Sigmoid colon (tissue), 3 donors: ENCODE results near the gene RBM23.

ENCODE experiments used
- POLR2A ChIP-seq, 2 donors: fragments of 450-650 bp; IDR thresholded peaks; one replicate each; pipeline ENCODE4 v1.6.1; 2016; ENCODE audit warnings: antibody characterized with exemption in 2 of 2, mild to moderate bottlenecking in 2 of 2, moderate library complexity in 2 of 2
- TF ChIP-seq, protein P1 (sequence below), 4 experiments: fragments of 450-650 bp in 3 of 4; fragments of 200-600 bp in 1 of 4; IDR thresholded peaks; one replicate each; pipeline ENCODE4 v1.5.1; 2016 to 2019; ENCODE audit warnings: antibody characterized with exemption in 4 of 4, mild to moderate bottlenecking in 3 of 4, moderate library complexity in 2 of 4

DNA sequence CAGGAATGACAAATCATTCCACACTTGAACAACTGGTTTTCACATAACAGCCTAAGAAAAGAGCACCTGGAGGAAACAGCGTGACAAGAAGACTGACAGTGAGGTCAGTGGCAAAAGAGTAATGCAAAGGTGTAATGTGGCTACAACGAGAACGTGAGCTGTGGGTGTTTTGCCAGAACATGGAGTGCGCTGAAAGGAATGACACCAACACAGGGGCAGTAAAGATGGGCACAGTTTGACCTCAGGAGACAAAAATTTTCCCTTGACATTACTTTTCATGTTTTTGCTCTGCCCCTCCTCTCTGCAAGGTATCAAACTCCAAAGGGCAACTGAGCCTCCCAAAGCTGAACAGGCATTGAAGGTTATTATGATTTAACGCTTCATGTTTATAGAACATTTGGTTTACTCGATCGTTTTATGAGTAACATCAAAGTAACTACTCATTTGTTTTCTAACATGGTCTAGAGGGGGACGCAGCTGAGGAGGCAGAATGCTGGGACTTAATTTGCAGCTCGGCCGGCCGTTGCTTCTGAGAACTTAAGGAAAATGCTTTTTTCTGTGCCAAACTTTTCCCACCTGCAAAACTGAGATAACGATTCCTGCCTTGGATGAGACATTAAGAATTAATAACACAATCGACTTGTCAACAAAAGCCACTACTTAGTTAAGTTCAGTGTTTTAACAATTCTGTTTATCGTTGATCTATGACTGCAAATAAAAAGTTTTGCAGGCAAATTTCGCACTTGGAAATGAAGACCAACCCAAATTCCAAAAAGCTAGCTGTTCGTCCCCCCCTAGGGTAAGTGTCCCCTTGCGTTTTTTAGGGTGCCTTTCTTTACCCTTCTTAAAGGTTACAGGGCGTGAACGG is 37.0 kb upstream of the RBM23 start:
- TF ChIP-seq, protein P1, sequence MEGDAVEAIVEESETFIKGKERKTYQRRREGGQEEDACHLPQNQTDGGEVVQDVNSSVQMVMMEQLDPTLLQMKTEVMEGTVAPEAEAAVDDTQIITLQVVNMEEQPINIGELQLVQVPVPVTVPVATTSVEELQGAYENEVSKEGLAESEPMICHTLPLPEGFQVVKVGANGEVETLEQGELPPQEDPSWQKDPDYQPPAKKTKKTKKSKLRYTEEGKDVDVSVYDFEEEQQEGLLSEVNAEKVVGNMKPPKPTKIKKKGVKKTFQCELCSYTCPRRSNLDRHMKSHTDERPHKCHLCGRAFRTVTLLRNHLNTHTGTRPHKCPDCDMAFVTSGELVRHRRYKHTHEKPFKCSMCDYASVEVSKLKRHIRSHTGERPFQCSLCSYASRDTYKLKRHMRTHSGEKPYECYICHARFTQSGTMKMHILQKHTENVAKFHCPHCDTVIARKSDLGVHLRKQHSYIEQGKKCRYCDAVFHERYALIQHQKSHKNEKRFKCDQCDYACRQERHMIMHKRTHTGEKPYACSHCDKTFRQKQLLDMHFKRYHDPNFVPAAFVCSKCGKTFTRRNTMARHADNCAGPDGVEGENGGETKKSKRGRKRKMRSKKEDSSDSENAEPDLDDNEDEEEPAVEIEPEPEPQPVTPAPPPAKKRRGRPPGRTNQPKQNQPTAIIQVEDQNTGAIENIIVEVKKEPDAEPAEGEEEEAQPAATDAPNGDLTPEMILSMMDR (IDR thresholded peaks at IDR 0.05), result no peak
- no peak for TF ChIP-seq POLR2A (IDR thresholded peaks at IDR 0.05)
